ENCODE measurements around the gene PGAP3.

PGAP3 gene

GRCh38 chr17:39672522-39673334 is 15.1 kb downstream of the PGAP3 start:
- DNase-seq (ENCODE audit: low read depth) = no peak

GRCh38 chr17:39671651-39672521 is 16.0 kb downstream of the PGAP3 start:
- no peak for DNase-seq (ENCODE audit: low read depth)

DNA sequence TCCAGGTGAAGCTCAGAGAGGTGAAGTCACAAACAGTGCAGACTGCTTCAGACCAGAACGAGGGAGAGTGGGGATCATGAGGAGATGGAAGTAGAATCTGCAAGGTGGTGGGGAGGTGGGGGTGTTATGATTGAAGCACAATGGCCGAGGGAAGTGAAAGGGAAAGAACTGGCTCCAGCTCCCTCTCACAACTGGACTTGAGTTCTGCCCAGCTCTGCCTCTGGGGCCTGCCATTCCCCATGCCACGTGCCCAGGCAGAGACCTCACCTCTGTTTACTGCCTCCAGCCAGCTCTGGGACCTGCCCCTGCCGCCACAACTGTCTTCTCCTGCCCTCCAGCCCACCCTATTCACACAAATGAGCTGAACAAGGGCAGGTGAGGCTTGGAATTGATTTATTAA is 17.1 kb downstream of the PGAP3 start:
- DNase-seq (ENCODE audit: low read depth) = no peak

- DNase-seq (ENCODE audit: low read depth) = no peak
Observed at GRCh38 chr17:39669897-39670735, 17.7 kb downstream of the PGAP3 start.

GRCh38 chr17:39667945-39668924 is 19.6 kb downstream of the PGAP3 start, which contains the start of gene PNMT:
PNMT (plus strand) TSS chr17:39668453; CDS start chr17:39668476, 23 bp downstream.
- DNase-seq (ENCODE audit: low read depth) = peak; percentile 49

DNA sequence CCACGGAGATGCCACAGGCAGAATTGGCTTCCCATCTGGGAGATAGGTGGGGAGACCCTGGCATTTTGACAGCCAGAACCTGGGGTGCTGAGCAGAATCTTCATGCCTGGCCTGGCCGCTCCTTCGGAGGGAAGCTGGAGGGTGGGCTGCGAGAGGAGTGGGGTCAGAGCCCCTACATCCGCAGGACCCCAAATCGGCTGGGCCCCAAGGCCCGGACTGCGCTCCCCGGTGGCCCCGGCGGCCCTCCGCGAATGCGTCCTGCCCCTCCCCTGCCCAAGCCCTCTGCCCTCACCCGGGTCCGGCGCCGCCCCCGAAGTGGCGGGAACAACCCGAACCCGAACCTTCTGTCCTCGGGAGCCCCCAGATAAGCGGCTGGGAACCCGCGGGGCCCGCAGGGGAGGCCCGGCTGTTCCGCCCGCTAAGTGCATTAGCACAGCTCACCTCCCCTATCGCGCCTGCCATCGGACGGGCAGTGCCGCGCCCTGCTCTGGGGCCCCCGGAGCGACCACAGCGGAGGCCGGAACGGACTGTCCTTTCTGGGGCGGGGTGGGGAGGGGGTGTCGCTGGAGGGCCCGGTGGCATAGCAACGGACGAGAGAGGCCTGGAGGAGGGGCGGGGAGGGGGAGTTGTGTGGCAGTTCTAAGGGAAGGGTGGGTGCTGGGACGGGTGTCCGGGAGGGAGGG is 20.5 kb downstream of the PGAP3 start:
- DNase-seq (ENCODE audit: low read depth) = no peak

DNA sequence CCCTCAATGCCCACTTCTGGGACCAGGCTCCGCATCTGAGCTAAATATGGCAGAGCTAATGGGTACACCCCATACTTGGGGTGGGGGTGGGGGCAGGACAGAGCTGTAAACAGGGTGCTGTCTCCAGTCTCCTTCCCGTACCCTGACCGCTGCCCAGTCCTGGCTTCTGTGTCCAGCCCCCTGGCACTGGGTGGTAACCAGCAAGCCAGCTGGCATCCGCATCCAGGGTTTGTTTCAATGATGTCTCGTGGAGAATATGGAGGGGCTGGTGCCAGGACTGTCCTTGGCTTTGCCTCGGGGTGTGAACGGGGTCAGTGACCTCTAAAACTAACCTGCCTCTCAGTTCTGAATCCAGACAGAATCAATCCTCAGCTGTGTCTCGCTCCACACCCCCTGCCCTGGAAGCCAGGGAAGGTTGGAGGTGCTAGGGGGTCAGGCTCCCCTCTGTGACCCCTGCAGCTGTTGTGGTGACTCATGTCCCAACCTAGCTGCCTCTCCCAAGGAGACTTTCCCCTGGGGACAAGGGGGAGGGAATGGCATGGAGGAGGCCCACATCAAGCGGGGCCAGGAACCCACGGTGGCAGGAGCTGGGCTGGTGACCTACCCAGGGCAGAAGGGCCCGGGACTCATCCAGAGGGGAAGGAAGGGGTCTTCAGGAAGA is 21.1 kb downstream of the PGAP3 start:
- no peak for DNase-seq (ENCODE audit: low read depth)

GRCh38 chr17:39666231-39666600 is 21.6 kb downstream of the PGAP3 start:
- DNase-seq (ENCODE audit: low read depth) = no peak

GRCh38 chr17:39665642-39666224 is 22.1 kb downstream of the PGAP3 start:
- no peak for DNase-seq (ENCODE audit: low read depth)

DNA sequence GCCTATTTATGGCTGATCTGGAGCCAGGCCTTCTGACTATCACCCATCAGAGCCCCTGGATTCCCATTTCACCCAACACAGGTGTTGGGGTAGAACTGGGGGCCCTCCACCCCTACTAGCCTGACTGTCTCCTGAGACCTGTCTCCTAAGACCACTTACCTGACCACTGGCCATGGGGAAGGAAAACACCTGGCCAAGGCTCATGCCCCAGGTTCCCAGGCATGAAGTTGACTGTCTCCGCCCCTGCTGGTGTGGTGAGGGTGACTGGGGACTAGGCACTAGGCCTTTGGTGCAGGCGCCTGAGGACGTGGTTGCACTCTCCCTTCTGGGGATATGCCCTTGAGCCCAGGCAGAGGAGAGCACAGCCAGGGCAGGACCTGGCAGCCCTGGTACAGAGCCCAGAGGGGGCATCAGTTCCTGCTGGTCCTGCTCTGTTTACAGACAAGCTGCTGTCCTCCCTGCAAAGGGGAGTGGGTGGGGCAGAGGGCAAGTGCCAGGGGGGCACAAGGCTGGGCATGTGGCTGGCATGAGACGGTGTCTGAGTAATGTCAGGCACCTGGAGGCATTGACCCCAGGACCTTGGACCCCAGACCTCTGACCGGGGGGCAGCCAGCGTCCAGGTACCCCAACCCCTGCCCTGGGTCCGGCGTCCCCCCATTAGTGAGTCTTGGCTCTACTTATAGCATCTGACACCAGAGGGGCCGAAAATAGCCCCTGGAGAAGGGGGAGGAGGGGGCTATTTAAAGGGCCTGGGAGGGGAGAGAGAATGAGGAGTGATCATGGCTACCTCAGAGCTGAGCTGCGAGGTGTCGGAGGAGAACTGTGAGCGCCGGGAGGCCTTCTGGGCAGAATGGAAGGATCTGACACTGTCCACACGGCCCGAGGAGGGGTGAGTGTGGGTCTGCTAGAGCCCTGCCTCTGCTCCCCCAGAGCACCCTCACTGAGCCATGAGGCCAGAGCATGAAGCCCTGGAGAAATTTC is 23.0 kb downstream of the PGAP3 start, which contains the start of gene TCAP:
Gene TCAP, plus strand, starts transcription at position 769 of the 981 bp plus-strand sequence. Its CDS starts 11 bp downstream, at position 780.
- no peak for DNase-seq (ENCODE audit: low read depth)

- no peak for DNase-seq (ENCODE audit: low read depth)
Observed at GRCh38 chr17:39663688-39664580, 23.9 kb downstream of the PGAP3 start.

- DNase-seq (ENCODE audit: low read depth) = no peak
Observed at GRCh38 chr17:39663340-39663687, 24.5 kb downstream of the PGAP3 start.

DNA sequence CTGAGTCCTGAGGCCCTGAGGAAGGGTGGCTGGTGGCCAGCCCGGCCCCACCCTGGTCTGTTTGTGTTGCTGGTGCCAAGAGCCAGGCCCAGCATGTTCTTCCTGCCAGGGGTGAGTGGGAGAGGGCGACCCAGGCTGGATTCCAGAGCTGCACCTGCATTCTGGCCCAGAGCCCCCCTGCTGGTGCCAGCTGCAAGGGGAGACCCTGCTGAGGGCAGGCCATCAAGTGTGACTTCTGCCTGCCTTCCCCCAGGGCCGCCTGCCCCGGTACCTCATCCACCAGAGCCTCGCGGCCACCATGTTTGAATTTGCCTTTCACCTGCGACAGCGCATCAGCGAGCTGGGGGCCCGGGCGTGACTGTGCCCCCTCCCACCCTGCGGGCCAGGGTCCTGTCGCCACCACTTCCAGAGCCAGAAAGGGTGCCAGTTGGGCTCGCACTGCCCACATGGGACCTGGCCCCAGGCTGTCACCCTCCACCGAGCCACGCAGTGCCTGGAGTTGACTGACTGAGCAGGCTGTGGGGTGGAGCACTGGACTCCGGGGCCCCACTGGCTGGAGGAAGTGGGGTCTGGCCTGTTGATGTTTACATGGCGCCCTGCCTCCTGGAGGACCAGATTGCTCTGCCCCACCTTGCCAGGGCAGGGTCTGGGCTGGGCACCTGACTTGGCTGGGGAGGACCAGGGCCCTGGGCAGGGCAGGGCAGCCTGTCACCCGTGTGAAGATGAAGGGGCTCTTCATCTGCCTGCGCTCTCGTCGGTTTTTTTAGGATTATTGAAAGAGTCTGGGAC is 25.1 kb downstream of the PGAP3 start:
- DNase-seq (ENCODE audit: low read depth) = no peak

DNA sequence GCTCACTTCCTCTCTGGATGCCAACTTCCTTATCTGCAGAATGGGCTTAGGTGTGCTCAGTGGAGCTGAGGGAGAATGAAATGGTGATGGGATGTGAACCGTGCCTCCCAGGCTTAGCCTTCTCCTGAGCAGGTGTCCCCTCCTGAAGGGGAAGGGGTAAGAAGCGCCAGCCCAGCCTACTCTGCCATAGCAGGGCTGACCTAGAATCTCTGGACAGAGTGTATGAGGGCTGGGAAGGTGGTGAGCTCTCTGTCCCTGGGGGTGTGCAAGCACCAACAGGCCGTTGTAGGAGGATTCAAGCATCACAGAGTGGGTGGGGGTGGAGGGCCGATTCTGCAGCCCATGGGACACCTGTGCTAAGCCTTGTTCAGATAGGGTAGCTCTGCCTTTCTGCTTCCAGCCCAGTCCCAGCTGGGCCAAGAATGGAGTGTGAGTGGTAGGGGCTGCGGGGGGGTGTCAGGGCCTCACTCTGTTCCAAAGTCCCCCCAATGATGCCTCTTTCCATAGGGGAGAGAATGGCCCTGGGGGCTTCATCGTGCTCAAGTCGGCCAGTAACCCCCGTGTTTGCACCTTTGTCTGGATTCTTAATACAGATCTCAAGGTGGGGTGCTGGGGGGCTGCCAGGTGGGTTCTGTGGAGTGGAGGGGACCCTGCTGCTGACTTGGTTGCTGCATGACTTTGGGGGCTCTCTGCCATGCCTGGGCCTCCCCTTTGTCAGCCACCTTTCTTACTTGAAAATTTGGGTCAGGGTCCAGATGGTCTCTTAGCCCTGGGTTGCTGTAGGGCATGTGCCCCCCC is 25.9 kb downstream of the PGAP3 start:
- no peak for DNase-seq (ENCODE audit: low read depth)
